Endodermal cell (in vitro differentiated cells): Measurements from ENCODE around the gene DYNC2H1. TPM values are rescaled to one million over a fixed set of nuclear protein-coding genes. Genes with fewer than 3 reads are reported as not detected.
A peak's percentile ranks its signal among the peaks of the same experiment; 100 is the strongest.

Source experiments
- DNase-seq: peaks from one replicate; pipeline ENCODE4 v3.0.0-alpha.2; 2017
- H3K27ac ChIP-seq: 2 replicates; pipeline ENCODE4 v1.5.1; 2013; ENCODE audit warnings: mild to moderate bottlenecking, low read depth, low read length, moderate library complexity
- H3K27me3 ChIP-seq: 2 replicates; pipeline ENCODE4 v1.6.1; 2013; ENCODE audit warnings: mild to moderate bottlenecking, low read length, moderate library complexity; ENCODE audit not compliant: insufficient read depth, control insufficient read depth, poor library complexity, severe bottlenecking
- H3K36me3 ChIP-seq: 2 replicates; pipeline ENCODE4 v1.7.0; 2013; ENCODE audit warnings: mild to moderate bottlenecking, low read length, moderate library complexity; ENCODE audit not compliant: control insufficient read depth, insufficient read depth
- H3K4me1 ChIP-seq: one replicate; pipeline ENCODE4 v1.7.0; 2013; ENCODE audit warnings: low read length; ENCODE audit not compliant: control insufficient read depth, insufficient read depth
- H3K4me3 ChIP-seq: 2 replicates; pipeline ENCODE4 v1.5.1; 2013; ENCODE audit warnings: mild to moderate bottlenecking, low read length, moderate library complexity
- H3K9ac ChIP-seq: 2 replicates; pipeline ENCODE4 v1.6.1; 2013; ENCODE audit warnings: mild to moderate bottlenecking, low read length, moderate library complexity; ENCODE audit not compliant: poor library complexity, severe bottlenecking; ENCODE audit errors: extremely low read depth
- H3K9me3 ChIP-seq: 2 replicates; pipeline ENCODE4 v1.6.1; 2013; ENCODE audit warnings: mild to moderate bottlenecking, low read length, moderate library complexity; ENCODE audit not compliant: control insufficient read depth
- H3K27ac Mint-ChIP-seq: 2 replicates; pipeline ENCODE4 v1.8.0; 2020; ENCODE audit warnings: mixed read lengths
- H3K27me3 Mint-ChIP-seq: 2 replicates; pipeline ENCODE4 v1.8.0; 2021; ENCODE audit warnings: mild to moderate bottlenecking, mixed read lengths; ENCODE audit not compliant: insufficient read depth
- H3K36me3 Mint-ChIP-seq: 2 replicates; pipeline ENCODE4 v1.8.0; 2020; ENCODE audit warnings: low read depth, mixed read lengths
- H3K4me1 Mint-ChIP-seq: 2 replicates; pipeline ENCODE4 v1.8.0; 2020; ENCODE audit warnings: mixed read lengths
- H3K4me3 Mint-ChIP-seq: 2 replicates; pipeline ENCODE4 v1.8.0; 2020; ENCODE audit warnings: mild to moderate bottlenecking, moderate library complexity, mixed read lengths
- H3K9me3 Mint-ChIP-seq: 2 replicates; pipeline ENCODE4 v1.8.0; 2020; ENCODE audit warnings: mild to moderate bottlenecking, mixed read lengths
- CTCF ChIP-seq: fragments of 200-600 bp; sonication (generic); conservative IDR thresholded peaks from 2 replicates; pipeline ENCODE4 v1.5.0; 2021; ENCODE audit warnings: antibody characterized with exemption, mild to moderate bottlenecking
- WGBS, 2 experiments: methylation state at CpG; one replicate each; pipeline versions ENCODE4 v1.1.5 to v1.1.7; 2013; ENCODE audit warnings: missing lambda C conversion rate in 2 of 2, mixed read lengths in 1 of 2; ENCODE audit not compliant: insufficient coverage in 1 of 2, insufficient read length in 1 of 2; 5-methylcytosine and 5-hydroxymethylcytosine counted together
- total RNA-seq, 2 donors: library from RNA; stranded (reverse); fragmentation: NEBNext Ultra II Directional in 1 of 2; extraction: Animal tissue kit (Norgen Biotek cat#: 25700) in 1 of 2; gene quantifications; 2 replicates in 1 of 2; 3 replicates in 1 of 2; pipeline ENCODE4 v1.2.1, GENCODE V29; 2021

DYNC2H1 gene
- total RNA-seq, 2 donors from 2014 or later = 21.1 to 31.9 TPM

- H3K36me3 Mint-ChIP-seq = peaks cover 55% of the 10 kb centered on the region
Measured at GRCh38 chr11:103071008-103071407, 38.2 kb upstream of the DYNC2H1 start.

GRCh38 chr11:103076361-103076760 is 32.9 kb upstream of the DYNC2H1 start:
- Histone ChIP-seq H3K4me1 (no peaks in the 10 kb centered on the region), H3K27ac (no peak overlapping the region), H3K9me3 (peaks cover 9% of the 10 kb centered on the region), H3K9ac (no peak overlapping the region), H3K36me3 (peaks cover 74% of the 10 kb centered on the region), H3K4me3 (no peak overlapping the region), H3K27me3 (no peaks in the 10 kb centered on the region)
- peaks cover 84% of the 10 kb centered on the region for H3K36me3 Mint-ChIP-seq
- no peak overlapping the region for H3K27ac Mint-ChIP-seq
- H3K4me3 Mint-ChIP-seq = no peak overlapping the region
- no peaks in the 10 kb centered on the region for H3K27me3 Mint-ChIP-seq
- no peak for TF ChIP-seq CTCF
- DNase-seq = no peak
- peaks cover 4% of the 10 kb centered on the region for H3K9me3 Mint-ChIP-seq
- H3K4me1 Mint-ChIP-seq = peaks cover 2% of the 10 kb centered on the region
- WGBS, 2 experiments = 96 to 100% methylated on average over 1 to 3 of the region's 3 CpGs

More at GRCh38 chr11:103071008-103071407, 38.2 kb upstream of the DYNC2H1 start:
- peaks cover 17% of the 10 kb centered on the region for H3K4me1 Mint-ChIP-seq
- peak overlapping the region; percentile 46 for H3K27ac Mint-ChIP-seq
- H3K4me3 ChIP-seq = no peak overlapping the region
- TF ChIP-seq CTCF = no peak
- H3K4me1 ChIP-seq = no peaks in the 10 kb centered on the region
- DNase-seq = no peak
- H3K4me3 Mint-ChIP-seq = no peak overlapping the region
- H3K9me3 Mint-ChIP-seq = peaks cover 4% of the 10 kb centered on the region
- H3K27me3 Mint-ChIP-seq = no peaks in the 10 kb centered on the region
- peaks cover 49% of the 10 kb centered on the region for H3K36me3 ChIP-seq
- H3K9me3 ChIP-seq = peaks cover 9% of the 10 kb centered on the region
- H3K9ac ChIP-seq = no peak overlapping the region
- H3K27me3 ChIP-seq = no peaks in the 10 kb centered on the region
- H3K27ac ChIP-seq = no peak overlapping the region

- no peaks in the 10 kb centered on the region for H3K27me3 Mint-ChIP-seq
- H3K4me1 Mint-ChIP-seq = peaks cover 2% of the 10 kb centered on the region
- Histone ChIP-seq H3K36me3 (peaks cover 86% of the 10 kb centered on the region), H3K9me3 (peaks cover 9% of the 10 kb centered on the region), H3K9ac (no peak overlapping the region), H3K27me3 (no peaks in the 10 kb centered on the region), H3K27ac (no peak overlapping the region), H3K4me3 (no peak overlapping the region), H3K4me1 (no peaks in the 10 kb centered on the region)
- no peak overlapping the region for H3K4me3 Mint-ChIP-seq
- 95% methylated on average over 2 to 3 of the region's 3 CpGs for WGBS, 2 experiments
- DNase-seq = no peak
- TF ChIP-seq CTCF = no peak
- peaks cover 2% of the 10 kb centered on the region for H3K9me3 Mint-ChIP-seq
- no peak overlapping the region for H3K27ac Mint-ChIP-seq
- peaks cover 81% of the 10 kb centered on the region for H3K36me3 Mint-ChIP-seq
Measured at GRCh38 chr11:103077554-103077953, 31.7 kb upstream of the DYNC2H1 start.
